C4-2B (cell line): ENCODE results near the gene SH3BGRL2.

ENCODE experiments used
- ZFX ChIP-seq: fragments of 450-650 bp; IDR thresholded peaks from 2 replicates; pipeline ENCODE4 v1.6.1; 2017
- TF ChIP-seq, protein P1 (sequence below): fragments of 450-650 bp; conservative IDR thresholded peaks from 2 replicates; pipeline ENCODE4 v1.5.1; 2017; ENCODE audit warnings: mild to moderate bottlenecking

DNA sequence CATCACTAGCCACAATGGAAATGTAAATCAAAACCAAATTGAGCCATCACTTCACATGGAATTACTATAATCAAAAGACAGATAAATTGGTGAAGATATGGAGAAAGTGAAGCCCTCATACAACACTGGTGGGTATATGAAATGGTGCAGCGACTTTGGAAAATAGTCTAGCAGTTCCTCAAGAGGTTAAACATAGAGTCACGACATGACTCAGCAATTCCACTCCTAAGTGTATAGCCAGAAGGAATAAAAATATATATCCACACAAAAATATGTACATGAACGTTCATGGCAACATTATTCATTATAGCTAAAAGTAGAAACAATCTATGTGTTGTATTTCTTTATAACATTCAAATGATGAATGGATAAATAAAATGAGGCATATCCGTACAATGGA lies 33.1 kb upstream of the SH3BGRL2 start:
- TF ChIP-seq, protein P1, sequence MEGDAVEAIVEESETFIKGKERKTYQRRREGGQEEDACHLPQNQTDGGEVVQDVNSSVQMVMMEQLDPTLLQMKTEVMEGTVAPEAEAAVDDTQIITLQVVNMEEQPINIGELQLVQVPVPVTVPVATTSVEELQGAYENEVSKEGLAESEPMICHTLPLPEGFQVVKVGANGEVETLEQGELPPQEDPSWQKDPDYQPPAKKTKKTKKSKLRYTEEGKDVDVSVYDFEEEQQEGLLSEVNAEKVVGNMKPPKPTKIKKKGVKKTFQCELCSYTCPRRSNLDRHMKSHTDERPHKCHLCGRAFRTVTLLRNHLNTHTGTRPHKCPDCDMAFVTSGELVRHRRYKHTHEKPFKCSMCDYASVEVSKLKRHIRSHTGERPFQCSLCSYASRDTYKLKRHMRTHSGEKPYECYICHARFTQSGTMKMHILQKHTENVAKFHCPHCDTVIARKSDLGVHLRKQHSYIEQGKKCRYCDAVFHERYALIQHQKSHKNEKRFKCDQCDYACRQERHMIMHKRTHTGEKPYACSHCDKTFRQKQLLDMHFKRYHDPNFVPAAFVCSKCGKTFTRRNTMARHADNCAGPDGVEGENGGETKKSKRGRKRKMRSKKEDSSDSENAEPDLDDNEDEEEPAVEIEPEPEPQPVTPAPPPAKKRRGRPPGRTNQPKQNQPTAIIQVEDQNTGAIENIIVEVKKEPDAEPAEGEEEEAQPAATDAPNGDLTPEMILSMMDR = no peak
- no peak for TF ChIP-seq ZFX
